GM10266 (cell line): ENCODE measurements around the gene CDC25B.
"Not testable (repeated sequence)": the region's sequence is repeated elsewhere in the genome, so short reads cannot be mapped to it uniquely, and the experiment has no call there.

Source experiments
- DNase-seq: peaks from one replicate; pipeline ENCODE4 v3.0.0; 2012; ENCODE audit errors: extremely low spot score
- TF ChIP-seq, protein P1 (sequence below): IDR thresholded peaks from 2 replicates; pipeline ENCODE4 v1.5.1; 2012; ENCODE audit warnings: mild to moderate bottlenecking, low read depth; ENCODE audit not compliant: control insufficient read depth, insufficient read depth; ENCODE audit errors: missing control alignments

CDC25B gene

DNA sequence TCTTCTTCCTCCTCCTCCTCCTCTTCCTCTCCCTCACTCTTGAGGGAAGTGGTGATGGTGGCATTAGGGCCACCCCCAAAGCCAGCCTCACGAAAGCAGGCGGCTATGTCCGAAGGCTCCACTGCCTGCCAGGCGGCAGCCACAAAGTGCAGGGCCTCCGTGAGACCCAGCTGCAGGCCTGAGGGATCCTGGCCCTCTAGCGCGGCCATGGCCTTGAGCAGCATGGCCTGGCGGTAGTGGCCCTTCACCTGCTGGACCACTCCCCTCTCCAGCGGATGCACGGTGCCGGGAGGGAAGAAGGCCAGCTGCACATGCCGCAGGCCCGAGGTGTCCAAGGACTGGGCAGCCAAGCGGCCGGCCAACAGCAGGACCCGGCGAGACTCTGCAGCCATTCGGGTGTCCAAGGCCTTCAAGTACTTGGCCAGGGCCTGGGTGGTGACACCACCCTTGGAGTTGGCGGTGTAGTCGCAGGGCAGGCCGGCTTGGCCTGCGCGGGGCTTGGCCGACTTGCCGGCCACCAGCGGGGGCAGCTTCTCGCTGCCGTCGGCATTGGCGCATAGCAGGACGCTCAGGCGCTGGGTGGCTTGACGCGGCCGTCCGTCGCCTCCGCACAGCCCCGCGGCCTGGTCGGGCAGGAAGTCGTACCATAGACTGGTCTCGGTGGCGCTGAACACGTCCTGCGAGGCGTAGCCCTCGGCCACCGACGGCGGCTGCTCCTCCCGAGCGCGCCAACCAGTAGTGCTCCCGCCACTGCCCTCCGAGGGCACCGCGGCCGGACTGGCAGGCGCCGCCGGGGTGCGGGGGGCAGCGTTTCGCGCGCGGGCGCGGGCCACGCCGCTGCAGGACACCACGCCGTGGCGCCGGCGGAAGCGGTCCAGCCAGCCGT, 10.6 kb upstream of the CDC25B start:
- TF ChIP-seq, protein P1, sequence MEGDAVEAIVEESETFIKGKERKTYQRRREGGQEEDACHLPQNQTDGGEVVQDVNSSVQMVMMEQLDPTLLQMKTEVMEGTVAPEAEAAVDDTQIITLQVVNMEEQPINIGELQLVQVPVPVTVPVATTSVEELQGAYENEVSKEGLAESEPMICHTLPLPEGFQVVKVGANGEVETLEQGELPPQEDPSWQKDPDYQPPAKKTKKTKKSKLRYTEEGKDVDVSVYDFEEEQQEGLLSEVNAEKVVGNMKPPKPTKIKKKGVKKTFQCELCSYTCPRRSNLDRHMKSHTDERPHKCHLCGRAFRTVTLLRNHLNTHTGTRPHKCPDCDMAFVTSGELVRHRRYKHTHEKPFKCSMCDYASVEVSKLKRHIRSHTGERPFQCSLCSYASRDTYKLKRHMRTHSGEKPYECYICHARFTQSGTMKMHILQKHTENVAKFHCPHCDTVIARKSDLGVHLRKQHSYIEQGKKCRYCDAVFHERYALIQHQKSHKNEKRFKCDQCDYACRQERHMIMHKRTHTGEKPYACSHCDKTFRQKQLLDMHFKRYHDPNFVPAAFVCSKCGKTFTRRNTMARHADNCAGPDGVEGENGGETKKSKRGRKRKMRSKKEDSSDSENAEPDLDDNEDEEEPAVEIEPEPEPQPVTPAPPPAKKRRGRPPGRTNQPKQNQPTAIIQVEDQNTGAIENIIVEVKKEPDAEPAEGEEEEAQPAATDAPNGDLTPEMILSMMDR: no peak
- DNase-seq: no peak

DNA sequence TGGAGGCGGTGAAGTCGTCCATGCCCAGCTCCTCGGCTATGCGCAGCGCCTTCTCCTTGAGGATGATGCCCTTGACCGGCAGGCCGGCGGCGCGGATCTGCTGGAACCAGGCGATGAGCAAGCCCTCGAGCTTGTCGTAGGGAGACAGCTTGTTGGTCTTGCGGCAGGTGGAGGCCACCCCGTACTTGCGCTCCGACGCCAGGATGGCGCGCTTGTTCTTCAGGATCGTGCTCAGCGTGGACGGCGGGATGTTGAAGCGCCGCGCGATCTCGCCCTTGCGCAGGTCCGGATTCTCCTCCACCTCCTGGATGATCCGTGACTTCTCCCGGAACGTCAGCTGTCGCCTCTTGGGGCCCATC, 10.0 kb upstream of the CDC25B start:
- peak; percentile 75 for DNase-seq
- TF ChIP-seq, protein P1: no peak

DNA sequence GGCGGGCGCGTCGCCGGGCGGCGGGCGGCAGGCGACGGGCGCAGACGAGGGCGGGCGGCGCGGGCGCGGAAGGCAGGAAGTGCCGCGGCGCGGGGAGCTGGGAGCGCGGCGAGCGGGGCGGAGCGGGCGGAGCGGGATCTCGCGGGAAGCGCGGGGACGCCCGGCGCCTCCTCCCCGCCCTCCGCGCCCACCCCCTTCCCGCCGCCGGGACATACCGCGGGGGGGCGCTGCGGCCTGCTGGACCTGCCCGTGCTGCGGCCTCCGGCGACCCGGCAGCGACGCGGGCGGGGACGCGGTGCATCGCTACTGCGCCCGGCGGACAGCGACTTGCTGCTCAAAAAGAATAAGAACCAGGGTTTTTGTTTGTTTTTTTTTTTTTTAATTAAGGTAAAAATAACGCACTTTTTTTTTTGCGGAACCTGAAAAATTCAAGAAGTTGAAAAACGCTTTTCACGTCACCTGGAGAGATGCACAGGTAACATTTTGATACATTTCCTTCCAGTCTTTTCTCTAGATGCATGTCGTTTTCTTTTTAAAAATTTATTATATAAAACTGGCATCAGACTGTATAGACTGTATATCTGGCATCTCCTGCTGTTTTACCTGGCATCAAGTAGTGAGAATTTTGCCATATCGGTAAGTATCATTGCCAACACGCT, 9.3 kb upstream of the CDC25B start, which contains the start of gene CENPB:
Gene CENPB, minus strand, starts transcription at position 76 of the 659 bp plus-strand sequence. CDS start 257 bp downstream, outside the sequence.
- DNase-seq: peak; percentile 99
- TF ChIP-seq, protein P1: peak; percentile 75

DNA sequence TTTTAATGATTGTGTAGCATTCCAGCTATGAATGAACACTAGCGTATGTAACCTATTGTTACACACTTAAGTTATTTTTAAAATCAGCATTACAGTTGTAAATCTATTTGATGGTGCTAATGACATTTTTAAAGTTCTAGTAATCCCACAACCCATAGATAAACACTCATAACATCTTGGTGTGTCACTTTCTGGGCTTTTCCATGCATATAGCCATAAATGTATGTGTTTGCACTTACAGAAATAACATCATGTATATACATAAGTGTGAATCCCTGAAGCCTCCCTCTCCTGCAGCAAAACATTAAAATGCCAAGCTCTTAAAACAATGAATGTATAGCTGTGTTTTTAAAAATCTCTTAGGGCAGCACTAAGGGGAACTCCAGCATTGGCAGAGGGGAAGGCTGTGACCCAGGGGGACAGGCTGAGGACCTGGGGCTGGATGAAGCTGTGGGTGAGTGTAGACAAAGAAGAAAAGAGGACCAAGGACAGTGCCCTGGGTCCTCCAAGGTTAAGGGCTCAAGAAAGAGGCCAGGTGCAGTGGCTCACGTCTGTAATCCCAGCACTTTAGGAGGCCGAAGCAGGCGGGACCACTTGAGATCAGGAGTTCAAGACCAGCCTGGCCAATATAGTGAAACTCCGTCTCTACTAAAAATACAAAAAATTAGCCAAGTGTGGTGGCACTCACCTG, 8.6 kb upstream of the CDC25B start:
- TF ChIP-seq, protein P1: no peak
- no peak for DNase-seq

DNA sequence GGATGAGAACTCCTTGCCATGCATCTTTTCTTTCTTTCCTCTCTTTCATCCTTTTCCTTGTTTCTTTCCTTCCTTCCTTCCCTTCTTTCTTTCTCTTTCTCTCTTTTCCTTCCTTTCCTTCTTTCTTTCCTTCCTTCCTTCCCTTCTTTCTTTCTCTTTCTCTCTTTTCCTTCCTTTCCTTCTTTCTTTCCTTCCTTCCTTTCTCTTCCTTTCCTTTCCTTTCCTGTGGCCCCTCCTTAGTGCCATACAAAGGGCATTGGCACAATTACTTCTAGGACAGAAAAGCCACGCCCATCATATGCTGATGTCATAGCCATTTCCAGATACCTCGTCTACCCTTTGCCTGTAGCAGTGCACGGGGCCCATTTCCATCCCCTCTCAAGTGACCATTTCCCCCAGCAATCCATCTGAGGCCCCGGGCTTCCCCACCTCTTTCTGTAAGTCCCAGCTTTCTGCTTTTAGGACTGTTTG, 7.4 kb upstream of the CDC25B start:
- TF ChIP-seq, protein P1: no peak
- no peak for DNase-seq

DNA sequence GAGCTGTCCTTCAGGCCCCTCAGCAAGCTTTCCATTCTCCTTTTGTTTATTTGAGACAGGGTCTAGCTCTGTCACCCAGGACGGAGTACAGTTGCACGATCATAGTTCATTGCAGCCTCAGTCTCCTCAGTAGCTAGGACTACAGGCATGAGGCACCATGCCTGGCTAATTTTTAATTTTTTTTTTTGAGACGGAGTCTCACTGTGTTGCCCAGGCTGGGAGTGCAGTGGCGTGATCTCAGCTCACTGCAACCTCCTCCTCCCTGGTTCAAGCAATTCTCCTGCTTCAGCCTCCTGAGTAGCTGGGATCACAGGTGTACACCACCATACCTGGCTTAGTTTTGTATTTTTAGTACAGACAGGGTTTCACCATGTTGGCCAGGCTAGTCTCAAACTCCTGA, 6.9 kb upstream of the CDC25B start:
- not testable (repeated sequence) for DNase-seq

DNA sequence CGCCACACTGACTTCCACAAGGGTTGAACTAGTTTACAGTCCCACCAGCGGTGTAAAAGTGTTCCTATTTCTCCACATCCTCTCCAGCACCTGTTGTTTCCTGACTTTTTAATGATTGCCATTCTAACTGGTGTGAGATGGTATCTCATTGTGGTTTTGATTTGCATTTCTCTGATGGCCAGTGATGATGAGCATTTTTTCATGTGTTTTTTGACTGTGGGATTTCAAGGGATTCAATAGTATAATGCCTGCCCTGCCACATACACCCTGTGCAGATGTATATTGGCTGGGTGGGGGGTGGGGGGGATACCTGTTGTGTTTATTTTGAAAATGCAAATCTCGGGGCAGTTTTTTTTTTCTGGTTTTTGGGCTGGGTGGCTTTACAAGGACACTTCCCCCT, 1.9 kb upstream of the CDC25B start:
- not testable (repeated sequence) for DNase-seq

DNA sequence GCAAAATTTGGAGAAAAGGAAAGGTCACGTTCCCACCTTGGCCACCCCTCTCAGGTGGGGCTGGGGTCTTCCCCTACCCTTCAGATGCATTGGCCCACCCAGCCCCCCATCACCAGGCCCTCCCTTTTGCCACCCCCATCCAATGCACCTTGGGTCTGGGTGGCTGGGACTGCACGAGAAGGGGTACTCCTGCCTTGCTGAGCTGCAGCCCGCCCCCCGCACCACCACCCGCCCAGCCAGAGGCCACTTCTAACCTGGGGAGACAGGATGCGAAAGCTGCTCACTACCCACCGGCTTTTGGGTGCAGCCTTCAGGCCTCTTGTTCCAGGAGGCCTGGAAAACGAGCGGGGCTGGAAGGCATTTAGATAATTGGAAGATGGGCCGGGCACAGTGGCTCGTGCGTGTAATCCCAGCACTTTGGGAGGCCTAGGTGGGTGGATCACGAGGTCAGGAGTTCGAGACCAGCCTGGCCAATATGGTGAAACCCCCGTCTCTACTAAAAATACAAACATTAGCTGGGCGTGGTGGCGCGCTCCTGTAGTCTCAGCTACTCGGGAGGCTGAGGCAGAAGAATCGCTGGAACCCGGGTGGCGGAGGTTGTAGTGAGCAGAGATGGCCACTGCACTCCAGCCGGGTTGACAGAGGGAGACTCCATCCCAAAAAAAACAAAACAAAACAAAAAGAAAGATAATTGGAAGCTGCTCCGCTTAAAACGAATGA, 1.2 kb upstream of the CDC25B start:
- TF ChIP-seq, protein P1: no peak
- no peak for DNase-seq
